H1 (cell line): Measurements from ENCODE around the gene EVC2. TPM values are rescaled to one million over a fixed set of nuclear protein-coding genes. Genes with fewer than 3 reads are reported as not detected.

Source experiments
- BRCA1 ChIP-seq: IDR thresholded peaks from 2 replicates; pipeline ENCODE4 v1.6.1; 2012; ENCODE audit warnings: low read depth, low read length, improper control_type of control experiment
- CHD7 ChIP-seq: fragments of 300-600 bp; sonication (generic); IDR thresholded peaks from 2 replicates; pipeline ENCODE4 v1.7.1; 2012; ENCODE audit warnings: low read length, moderate library complexity, mild to moderate bottlenecking, inconsistent platforms; ENCODE audit not compliant: insufficient replicate concordance
- PHF8 ChIP-seq: fragments of 200-600 bp; sonication (generic); conservative IDR thresholded peaks from 2 replicates; pipeline ENCODE4 v1.7.1; 2012; ENCODE audit warnings: low read depth, mild to moderate bottlenecking, inconsistent platforms, low read length, moderate library complexity
- POU5F1 ChIP-seq: IDR thresholded peaks from 2 replicates; pipeline ENCODE4 v1.6.1; 2011; ENCODE audit warnings: low read depth, mild to moderate bottlenecking, low read length, moderate library complexity
- RNF2 ChIP-seq: fragments of 200-900, 300-1000 bp; sonication (generic); IDR thresholded peaks from 2 replicates; pipeline ENCODE4 v1.7.1; 2016; ENCODE audit warnings: borderline replicate concordance, low read depth, mild to moderate bottlenecking, antibody characterized with exemption, low read length; ENCODE audit not compliant: poor library complexity, severe bottlenecking; ENCODE audit errors: missing control alignments
- SIX5 ChIP-seq: IDR thresholded peaks from 2 replicates; pipeline ENCODE4 v1.6.1; 2011; ENCODE audit warnings: mild to moderate bottlenecking, low read depth, low read length
- TCF12 ChIP-seq: IDR thresholded peaks from 2 replicates; pipeline ENCODE4 v1.6.1; 2011; ENCODE audit warnings: low read depth, mild to moderate bottlenecking, low read length
- polyA plus RNA-seq, 7 experiments: library from polyadenylated mRNA; depleted of rRNA in 3 of 7; stranded (reverse) in 5 of 7; unstranded in 2 of 7; fragments of >200 nt in 5 of 7; fragments of 200-250 nt in 2 of 7; gene quantifications; 1 replicate in 5 of 7; 2 replicates in 1 of 7; 4 replicates in 1 of 7; pipeline versions ENCODE4 v1.2.1 to v1.2.3, GENCODE V29; 2011 to 2013; ENCODE audit warnings: missing spikeins in 2 of 7, mixed read lengths in 2 of 7
- total RNA-seq: library from RNA; stranded (reverse); fragmentation: NEBNext Ultra II Directional; extraction: Animal tissue kit (Norgen Biotek cat#: 25700); gene quantifications from 2 replicates; pipeline ENCODE4 v1.2.1, GENCODE V29; 2021

The EVC2 gene
- total and polyA plus RNA-seq, 2 of the 8 experiments (the other 6 are each of a cell fraction or from before 2014, with no cell fraction given), result 0.73 to 5.9 TPM

- TF ChIP-seq RNF2, result no peak
- no peak for TF ChIP-seq CHD7
- TF ChIP-seq PHF8, result no peak
- TF ChIP-seq BRCA1, result no peak
- no peak for TF ChIP-seq SIX5
- no peak for TF ChIP-seq TCF12
- no peak for TF ChIP-seq POU5F1
These were observed 90.1 kb downstream of the EVC2 start (continued) for GRCh38 chr4:5618051-5618960.
